Dendritic cell treated with granulocyte-macrophage colony-stimulating factor and Interleukin-4, amounts not matched to agents 40 ng/mL and 50 ng/mL, for 4 days (primary cell): ENCODE results near the gene ZNF20.

ENCODE experiments used
- H3K27ac Mint-ChIP-seq: one replicate; pipeline ENCODE4 v1.8.0; 2022; ENCODE audit warnings: mild to moderate bottlenecking, mixed read lengths
- H3K27me3 Mint-ChIP-seq: one replicate; pipeline ENCODE4 v1.8.0; 2022; ENCODE audit warnings: mild to moderate bottlenecking, mixed read lengths
- H3K36me3 Mint-ChIP-seq: one replicate; pipeline ENCODE4 v1.8.0; 2022; ENCODE audit warnings: low read depth, mixed read lengths
- H3K4me1 Mint-ChIP-seq: one replicate; pipeline ENCODE4 v1.8.0; 2022; ENCODE audit warnings: low read depth, mixed read lengths
- H3K4me3 Mint-ChIP-seq: one replicate; pipeline ENCODE4 v1.8.0; 2022; ENCODE audit warnings: mild to moderate bottlenecking, moderate library complexity, mixed read lengths
- H3K9me3 Mint-ChIP-seq: one replicate; pipeline ENCODE4 v1.8.0; 2022; ENCODE audit warnings: mixed read lengths
- intact Hi-C: fragments of 100-400 bp; cut with micrococcal nuclease; formaldehyde crosslinking; loops from one replicate; pipeline ENCODE4 v1.15.0; 2022

The ZNF20 gene

DNA sequence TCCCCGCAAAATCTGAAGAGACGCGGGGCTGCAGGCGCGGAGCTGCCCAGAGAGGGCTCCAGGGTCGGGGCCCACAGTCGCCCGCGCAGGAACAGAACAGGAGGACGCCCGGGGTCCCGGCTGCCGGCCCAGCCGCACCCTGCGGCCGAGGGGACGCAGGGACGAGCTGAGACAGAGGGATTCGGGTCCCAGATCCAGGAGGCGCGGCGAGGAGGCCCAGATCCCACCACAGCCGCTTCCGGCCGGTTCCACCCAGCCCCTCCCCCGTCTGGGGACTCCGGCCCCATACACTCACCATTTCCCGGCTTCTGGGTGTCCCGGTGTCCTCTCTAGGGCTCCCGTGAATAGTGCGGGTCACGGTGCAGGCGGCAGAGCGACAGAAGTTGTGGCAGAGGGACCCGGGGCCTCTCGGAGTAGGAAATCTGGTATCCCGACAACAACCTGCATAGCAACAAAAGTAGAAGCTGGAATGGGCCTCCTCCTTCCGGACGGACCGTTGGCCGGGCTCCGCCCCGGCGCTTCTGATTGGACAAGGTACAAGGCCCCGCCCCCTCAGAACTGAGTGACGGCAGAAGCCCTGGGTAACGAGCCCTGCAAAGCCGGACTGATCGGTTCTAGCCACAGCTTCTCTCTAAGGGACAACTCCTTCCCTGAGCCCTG, at the start of gene ZNF20:
ZNF20 (minus strand) TSS at position 466 of the 660 bp plus-strand sequence; CDS start at position 298, 168 bp downstream.
- intact Hi-C loops: loop anchor here (2.0 kb wide), 3 partner anchors 23 to 259 kb away; partner anchors contain the start of gene ZNF136
- H3K4me3 Mint-ChIP-seq: peak within 1 kb of the TSS; percentile 92

GRCh38 chr19:12187625-12188024, 47.5 kb upstream of the ZNF20 start:
- H3K4me1 Mint-ChIP-seq: no peaks in the 10 kb centered on the region
- peaks cover 93% of the 10 kb centered on the region for H3K9me3 Mint-ChIP-seq
- intact Hi-C loops: loop anchor here (10.0 kb wide), 1 partner anchor 337 kb away; no protein-coding TSS in a partner anchor
- H3K27ac Mint-ChIP-seq: no peak overlapping the region
- H3K4me3 Mint-ChIP-seq: no peak overlapping the region
- H3K36me3 Mint-ChIP-seq: peaks cover 100% of the 10 kb centered on the region
- no peaks in the 10 kb centered on the region for H3K27me3 Mint-ChIP-seq

More for the DNA sequence above, at the start of gene ZNF20:
- Mint-ChIP-seq H3K27ac (peak within 1 kb of the TSS; percentile 82), H3K9me3 (peaks cover 2% of the 10 kb centered on the region), H3K36me3 (peaks cover 45% of the 10 kb centered on the region), H3K27me3 (no peaks in the 10 kb centered on the region), H3K4me1 (peaks cover 39% of the 10 kb centered on the region)

DNA sequence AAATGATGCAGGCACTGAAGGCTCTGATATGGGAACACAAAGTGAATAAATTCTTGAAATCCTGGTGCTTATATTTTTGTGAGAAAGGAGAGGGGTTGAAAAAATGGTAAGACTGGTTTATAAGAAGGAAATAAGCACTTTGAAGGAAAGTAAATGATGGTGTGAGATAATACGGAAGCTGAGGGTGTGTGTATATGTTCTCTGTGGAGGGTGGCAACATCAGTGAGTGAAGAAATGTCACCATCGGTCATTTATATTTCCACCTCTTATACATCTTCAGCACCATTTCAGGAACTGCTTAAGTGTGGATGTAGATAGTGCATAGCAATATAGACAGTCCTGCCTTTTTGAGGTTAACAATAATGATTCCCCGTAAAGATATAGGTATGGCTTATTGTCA, 40.2 kb upstream of the ZNF20 start:
- no peak overlapping the region for H3K27ac Mint-ChIP-seq
- H3K4me3 Mint-ChIP-seq: no peak overlapping the region
- no peaks in the 10 kb centered on the region for H3K27me3 Mint-ChIP-seq
- peaks cover 100% of the 10 kb centered on the region for H3K36me3 Mint-ChIP-seq
- peaks cover 87% of the 10 kb centered on the region for H3K9me3 Mint-ChIP-seq
- no peaks in the 10 kb centered on the region for H3K4me1 Mint-ChIP-seq
- intact Hi-C loops: loop anchor here (10.0 kb wide), 1 partner anchor 344 kb away; no protein-coding TSS in a partner anchor

DNA sequence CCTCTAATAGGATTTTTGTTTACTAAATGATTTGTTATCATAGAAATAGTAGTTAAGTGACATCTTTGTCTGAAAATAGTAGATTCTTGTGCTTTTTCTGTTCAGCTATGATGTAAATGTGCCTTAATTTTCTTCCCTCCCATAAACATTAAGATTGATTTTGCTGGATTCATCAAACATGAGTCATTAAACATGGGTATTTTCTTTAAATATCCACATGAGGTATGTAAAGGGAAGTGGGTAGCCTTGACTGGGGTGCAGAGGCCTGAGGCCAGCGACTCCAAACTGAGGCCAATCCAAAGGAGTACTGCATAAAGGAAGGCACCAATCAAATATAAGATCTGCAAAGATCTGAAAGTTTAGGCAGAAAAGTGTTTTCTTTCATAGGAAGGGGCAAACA, 26.5 kb upstream of the ZNF20 start:
- Mint-ChIP-seq H3K4me1 (peaks cover 39% of the 10 kb centered on the region), H3K36me3 (peaks cover 77% of the 10 kb centered on the region), H3K9me3 (no peaks in the 10 kb centered on the region), H3K4me3 (no peak overlapping the region), H3K27ac (no peak overlapping the region), H3K27me3 (no peaks in the 10 kb centered on the region)
- intact Hi-C loops: no loop called here

- no peaks in the 10 kb centered on the region for H3K27me3 Mint-ChIP-seq
- H3K36me3 Mint-ChIP-seq: peaks cover 49% of the 10 kb centered on the region
- intact Hi-C loops: loop anchor here (2.0 kb wide), 2 partner anchors 23 to 131 kb away; partner anchors contain the start of genes ZNF20 and ZNF44
- H3K27ac Mint-ChIP-seq: peak overlapping the region; percentile 98
- H3K4me1 Mint-ChIP-seq: peaks cover 39% of the 10 kb centered on the region
- H3K4me3 Mint-ChIP-seq: peak overlapping the region; percentile 98
- H3K9me3 Mint-ChIP-seq: no peaks in the 10 kb centered on the region
Measured at GRCh38 chr19:12163826-12164225, 23.7 kb upstream of the ZNF20 start.

GRCh38 chr19:12162882-12163806, 23.0 kb upstream of the ZNF20 start, which contains the start of gene ZNF136:
TSS of gene ZNF136 (plus strand) at chr19:12163096. CDS start at chr19:12163204, 108 bp downstream.
- peaks cover 42% of the 10 kb centered on the region for H3K36me3 Mint-ChIP-seq
- H3K9me3 Mint-ChIP-seq: no peaks in the 10 kb centered on the region
- H3K27ac Mint-ChIP-seq: peak within 1 kb of the TSS; percentile 98
- no peaks in the 10 kb centered on the region for H3K27me3 Mint-ChIP-seq
- peaks cover 39% of the 10 kb centered on the region for H3K4me1 Mint-ChIP-seq
- intact Hi-C loops: loop anchor here (2.0 kb wide), 2 partner anchors 22 to 132 kb away; partner anchors contain the start of genes ZNF20 and ZNF44
- H3K4me3 Mint-ChIP-seq: peak within 1 kb of the TSS; percentile 98

- Mint-ChIP-seq H3K9me3 (no peaks in the 10 kb centered on the region), H3K27me3 (no peaks in the 10 kb centered on the region), H3K4me3 (peak overlapping the region; percentile 98), H3K36me3 (peaks cover 36% of the 10 kb centered on the region), H3K4me1 (peaks cover 39% of the 10 kb centered on the region), H3K27ac (peak overlapping the region; percentile 98)
- intact Hi-C loops: loop anchor here (2.0 kb wide), 2 partner anchors 22 to 132 kb away; partner anchors contain the start of genes ZNF20 and ZNF44
Measured at GRCh38 chr19:12162513-12162881, 22.3 kb upstream of the ZNF20 start.

GRCh38 chr19:12159773-12160414, 19.7 kb upstream of the ZNF20 start:
- intact Hi-C loops: no loop called here
- Mint-ChIP-seq H3K4me1 (peaks cover 30% of the 10 kb centered on the region), H3K36me3 (peaks cover 27% of the 10 kb centered on the region), H3K27ac (no peak overlapping the region), H3K27me3 (peaks cover 8% of the 10 kb centered on the region), H3K4me3 (no peak overlapping the region), H3K9me3 (no peaks in the 10 kb centered on the region)

DNA sequence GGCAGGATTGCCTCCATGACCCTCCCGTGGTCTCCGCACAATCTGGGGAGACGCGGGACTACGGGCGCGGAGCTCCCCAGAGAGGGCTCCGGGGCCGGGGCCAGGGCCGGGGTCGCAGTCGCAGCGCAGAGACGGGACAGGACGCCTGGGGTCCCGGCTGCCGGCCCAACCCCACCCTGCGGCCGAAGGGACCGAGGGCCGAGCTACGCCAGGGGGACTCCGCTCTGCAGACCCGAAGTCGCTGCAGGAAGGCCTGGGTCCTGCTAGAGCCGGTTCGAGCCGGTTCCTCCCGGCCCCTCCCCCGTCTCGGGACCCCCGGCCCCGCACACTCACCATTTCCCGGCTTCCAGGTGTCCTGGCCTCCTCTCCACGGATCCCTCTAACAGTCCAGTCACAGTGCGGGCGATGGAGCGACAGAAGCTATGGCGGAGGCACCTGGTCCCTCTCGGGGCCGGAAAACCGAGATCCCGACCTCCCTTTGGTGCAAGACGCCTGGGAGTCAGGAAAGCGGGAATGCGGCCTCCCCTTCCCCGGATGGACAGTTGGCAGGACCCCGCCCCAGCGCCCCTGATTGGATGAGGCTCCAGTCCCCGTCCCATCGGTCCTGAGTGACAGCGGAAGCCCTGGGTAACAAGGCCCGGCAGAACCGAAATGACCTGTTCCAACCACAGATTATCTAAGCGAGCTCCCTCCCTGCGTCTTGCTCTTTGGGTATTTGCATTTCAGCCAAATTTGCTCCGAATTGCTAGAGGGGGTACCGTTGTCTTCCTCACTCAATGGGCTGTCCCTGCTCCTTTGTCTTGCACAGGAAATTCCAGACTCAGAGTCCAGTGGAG, 16.3 kb upstream of the ZNF20 start, which contains the start of gene ZNF625:
ZNF625 (minus strand) TSS at position 512 of the 836 bp plus-strand sequence; CDS start at position 336, 176 bp downstream.
- Mint-ChIP-seq H3K9me3 (no peaks in the 10 kb centered on the region), H3K36me3 (peaks cover 6% of the 10 kb centered on the region)
- intact Hi-C loops: no loop called here

GRCh38 chr19:12155324-12155860, 15.2 kb upstream of the ZNF20 start:
- peaks cover 8% of the 10 kb centered on the region for H3K27me3 Mint-ChIP-seq
- peak overlapping the region; percentile 88 for H3K4me3 Mint-ChIP-seq
- H3K27ac Mint-ChIP-seq: no peak overlapping the region
- peaks cover 13% of the 10 kb centered on the region for H3K36me3 Mint-ChIP-seq
- peaks cover 11% of the 10 kb centered on the region for H3K4me1 Mint-ChIP-seq
- peaks cover 4% of the 10 kb centered on the region for H3K9me3 Mint-ChIP-seq
- intact Hi-C loops: no loop called here

More for the DNA sequence above, 16.3 kb upstream of the ZNF20 start, which contains the start of gene ZNF625:
- Mint-ChIP-seq H3K27me3 (peaks cover 8% of the 10 kb centered on the region), H3K4me3 (peak within 1 kb of the TSS; percentile 88), H3K27ac (peak within 1 kb of the TSS; percentile 84), H3K4me1 (peaks cover 11% of the 10 kb centered on the region)

- H3K9me3 Mint-ChIP-seq: peaks cover 35% of the 10 kb centered on the region
- H3K4me3 Mint-ChIP-seq: no peak overlapping the region
- no peaks in the 10 kb centered on the region for H3K27me3 Mint-ChIP-seq
- H3K4me1 Mint-ChIP-seq: peaks cover 12% of the 10 kb centered on the region
- H3K36me3 Mint-ChIP-seq: peaks cover 33% of the 10 kb centered on the region
- intact Hi-C loops: no loop called here
- no peak overlapping the region for H3K27ac Mint-ChIP-seq
Measured at GRCh38 chr19:12145348-12145747, 5.2 kb upstream of the ZNF20 start.

GRCh38 chr19:12141405-12141736, 1.2 kb upstream of the ZNF20 start:
- Mint-ChIP-seq H3K4me1 (peaks cover 39% of the 10 kb centered on the region), H3K36me3 (peaks cover 47% of the 10 kb centered on the region)

More at GRCh38 chr19:12141405-12141736, 1.2 kb upstream of the ZNF20 start:
- peak overlapping the region; percentile 82 for H3K27ac Mint-ChIP-seq
- H3K4me3 Mint-ChIP-seq: peak overlapping the region; percentile 92
- intact Hi-C loops: loop anchor here (1.0 to 2.0 kb wide), 6 partner anchors 21 to 261 kb away; partner anchors contain the start of gene ZNF136
- peaks cover 16% of the 10 kb centered on the region for H3K9me3 Mint-ChIP-seq
- H3K27me3 Mint-ChIP-seq: no peaks in the 10 kb centered on the region
